NCI-H187 treated with DMSO at 0.1 percent for 48 hours (cell line): ENCODE results near the gene EGF.

ENCODE experiments used
- DNase-seq: peaks from one replicate; lab custom pipeline; 2025; lab: John Stamatoyannopoulos, UW

EGF gene

GRCh38 chr4:109996526-109996925 is 83.8 kb downstream of the EGF start:
- DNase-seq: no peak

DNA sequence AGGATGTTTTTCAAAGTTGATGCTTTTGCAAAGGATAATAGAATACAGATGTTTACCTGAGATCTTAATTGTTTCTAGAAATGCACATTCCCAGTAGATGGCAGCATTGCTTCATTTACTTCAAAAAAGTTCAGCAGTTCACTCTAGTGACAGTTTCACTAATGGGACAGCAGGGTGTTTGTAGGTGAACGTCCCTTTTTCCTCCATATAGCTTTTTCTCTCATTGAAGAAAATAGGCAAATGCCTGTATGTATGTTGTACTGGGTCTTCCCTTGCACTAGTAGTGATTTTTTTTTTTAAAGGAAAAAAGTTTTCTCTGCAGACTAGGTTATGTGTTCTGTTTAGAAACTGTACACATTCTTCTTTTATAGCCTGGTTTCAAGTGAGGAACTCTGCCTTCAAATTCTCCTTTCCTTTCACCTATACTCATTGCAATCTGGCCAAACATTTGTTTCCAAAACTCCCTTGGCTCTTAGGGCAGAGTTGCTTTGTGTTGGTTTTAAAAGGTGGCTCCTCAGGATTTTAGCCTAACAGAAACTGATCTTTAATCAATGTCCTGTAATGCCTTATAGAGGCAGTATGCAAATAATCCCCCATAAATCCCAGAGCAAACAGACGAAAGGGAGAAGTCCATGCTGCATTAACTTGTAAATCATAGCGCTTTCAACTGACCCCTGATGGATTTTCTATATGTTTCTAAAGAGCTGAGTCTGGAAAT is 86.3 kb downstream of the EGF start:
- DNase-seq: no peak

DNA sequence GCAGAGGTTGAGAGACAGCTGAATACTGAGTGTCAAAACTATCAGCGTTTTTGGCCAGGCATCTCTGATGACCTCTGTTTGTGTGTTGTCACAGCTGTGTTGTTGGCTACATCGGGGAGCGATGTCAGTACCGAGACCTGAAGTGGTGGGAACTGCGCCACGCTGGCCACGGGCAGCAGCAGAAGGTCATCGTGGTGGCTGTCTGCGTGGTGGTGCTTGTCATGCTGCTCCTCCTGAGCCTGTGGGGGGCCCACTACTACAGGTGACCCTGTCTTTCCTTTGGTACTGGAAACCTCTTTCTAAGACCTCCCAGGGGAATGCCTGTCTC is 86.9 kb downstream of the EGF start:
- DNase-seq: no peak

GRCh38 chr4:110002326-110002725 is 89.6 kb downstream of the EGF start:
- no peak for DNase-seq

DNA sequence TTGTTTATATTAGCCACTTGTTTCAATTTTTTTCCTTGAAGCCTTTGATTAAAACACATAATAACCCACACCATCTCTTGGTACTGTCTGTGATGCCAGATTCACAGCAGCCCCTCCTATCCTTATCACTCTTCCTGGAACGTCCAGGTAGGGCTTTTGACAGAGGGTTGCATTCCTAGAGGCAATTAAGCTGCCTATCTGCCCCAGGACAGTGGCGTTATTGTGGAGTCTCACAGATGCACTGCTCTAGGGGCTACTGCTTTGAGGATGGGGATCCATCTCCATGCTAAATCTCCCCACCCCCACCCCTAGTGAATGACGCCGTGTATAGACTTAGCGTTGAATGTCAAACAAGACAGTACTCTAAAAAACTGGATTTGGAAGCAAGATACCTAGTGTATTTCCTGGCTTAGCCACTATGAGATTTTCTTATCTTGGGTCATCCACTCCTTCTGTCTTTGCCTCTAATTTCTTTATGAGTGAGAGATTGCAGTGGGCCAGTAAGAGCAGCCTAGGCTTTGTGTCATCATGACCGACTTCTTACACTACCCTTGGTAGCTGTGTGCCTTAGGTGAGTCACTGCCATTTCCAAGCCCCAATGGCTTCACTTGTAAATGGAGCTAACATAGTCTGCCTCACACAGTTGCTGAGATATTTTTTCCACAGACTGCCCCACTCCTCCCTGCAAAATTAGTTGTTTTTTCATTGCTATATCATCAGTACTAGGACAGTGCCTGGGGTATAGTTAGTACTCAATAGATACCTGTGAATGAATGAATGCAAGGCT is 90.9 kb downstream of the EGF start:
- DNase-seq: no peak

DNA sequence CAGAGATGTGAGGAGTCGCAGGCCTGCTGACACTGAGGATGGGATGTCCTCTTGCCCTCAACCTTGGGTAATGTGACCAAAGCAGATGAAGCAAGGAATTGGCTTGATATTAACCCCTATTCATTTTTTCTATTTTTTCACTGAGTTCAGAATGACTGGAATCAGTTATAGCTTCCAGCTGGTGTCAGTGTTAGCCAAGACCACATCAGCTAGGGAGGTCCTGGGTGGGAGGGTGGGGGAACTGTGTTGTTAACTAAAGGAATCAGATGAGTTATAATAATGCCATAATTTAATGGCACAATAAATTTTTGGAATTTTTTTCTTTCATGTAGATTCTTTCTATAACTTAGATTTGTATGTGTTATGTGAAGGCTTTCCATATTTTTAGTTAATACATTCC is 91.9 kb downstream of the EGF start:
- DNase-seq: no peak

DNA sequence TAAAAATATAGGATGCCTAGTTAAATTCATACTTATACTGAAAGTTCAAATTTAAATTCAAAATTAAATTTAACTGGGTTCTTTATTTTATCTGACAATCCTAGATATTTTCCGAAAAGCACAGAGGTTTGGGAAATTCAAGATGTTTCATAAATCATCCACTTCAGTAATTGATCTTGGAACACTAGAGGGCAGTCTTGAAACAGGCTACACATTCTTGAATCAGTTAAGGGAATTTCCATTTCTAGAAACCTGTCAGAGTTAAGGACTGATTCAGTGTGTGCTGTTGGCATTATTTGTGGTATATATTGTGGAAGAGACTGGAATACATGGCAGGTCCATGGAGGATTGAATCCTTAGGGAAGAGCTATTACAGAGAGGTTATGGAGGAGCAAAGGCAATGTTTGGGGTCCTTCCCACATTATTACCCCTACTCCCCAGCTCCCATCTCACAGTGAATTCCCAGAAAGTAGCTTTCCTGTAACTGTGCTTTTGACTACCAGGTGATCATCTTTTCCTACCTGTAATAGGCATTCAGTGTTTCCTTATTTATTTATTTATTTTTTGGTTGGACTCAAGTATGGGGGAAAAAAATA is 92.9 kb downstream of the EGF start:
- DNase-seq: no peak

GRCh38 chr4:110007217-110007616 is 94.5 kb downstream of the EGF start:
- DNase-seq: no peak

DNA sequence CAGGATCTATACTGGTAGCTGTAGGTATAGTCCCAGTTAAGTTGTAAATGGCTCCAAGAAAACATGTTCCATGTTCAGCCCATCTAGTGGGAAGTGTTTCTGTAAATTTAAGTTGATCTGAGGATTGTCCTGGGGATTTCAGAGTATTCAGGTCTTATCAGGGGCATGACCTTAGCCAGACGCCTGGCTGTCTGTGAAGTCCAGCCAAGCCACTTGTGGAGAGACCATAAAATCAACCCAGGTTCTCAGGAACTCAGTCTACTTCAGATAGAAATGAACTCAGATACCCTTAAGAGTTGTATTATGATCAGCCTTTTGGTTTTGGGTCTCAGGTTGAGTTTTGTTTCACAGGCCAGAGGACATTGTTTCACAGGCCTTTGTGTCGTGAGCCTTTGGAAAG is 95.9 kb downstream of the EGF start:
- no peak for DNase-seq

DNA sequence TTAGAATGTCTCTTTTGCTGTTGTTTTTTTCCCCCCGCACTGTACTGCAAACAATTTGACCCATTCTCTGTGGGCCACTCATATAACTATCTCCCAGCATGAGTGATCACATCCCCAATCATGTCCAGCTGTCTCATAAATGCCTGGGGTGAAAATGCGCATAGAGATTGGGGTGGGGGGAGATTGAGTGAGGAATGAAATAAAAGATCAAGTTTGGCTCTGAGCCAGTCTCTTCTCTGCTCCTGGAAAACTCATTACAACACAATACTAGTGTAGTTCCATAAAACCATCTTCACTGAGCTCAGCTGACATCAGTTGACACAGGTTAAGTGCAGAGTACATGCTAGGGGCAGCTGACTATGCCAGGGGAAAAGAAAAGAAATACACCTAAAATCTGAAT is 96.9 kb downstream of the EGF start:
- DNase-seq: no peak

DNA sequence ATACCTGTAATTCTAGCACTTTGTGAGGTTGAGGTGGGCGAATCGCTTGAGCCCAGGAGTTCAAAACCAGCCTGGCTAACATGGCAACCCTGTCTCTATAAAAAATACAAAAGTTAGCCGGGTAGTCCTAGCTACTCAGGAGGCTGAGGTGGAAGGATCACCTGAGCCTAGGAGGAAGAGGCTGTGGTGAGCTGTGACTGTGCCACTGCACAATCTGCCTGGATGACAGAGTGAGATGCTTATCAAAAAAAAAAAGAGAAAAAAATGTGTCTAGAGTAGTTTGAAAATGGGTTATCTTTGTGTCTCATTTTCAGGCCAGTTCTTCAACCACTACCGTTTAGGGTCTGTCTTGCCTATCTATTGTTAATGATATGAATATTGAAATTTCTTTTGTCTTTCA is 98.1 kb downstream of the EGF start:
- no peak for DNase-seq

GRCh38 chr4:110012917-110013316 is 100.2 kb downstream of the EGF start:
- DNase-seq: no peak

- DNase-seq: no peak
These were observed 101.5 kb downstream of the EGF start for GRCh38 chr4:110014233-110014632.

DNA sequence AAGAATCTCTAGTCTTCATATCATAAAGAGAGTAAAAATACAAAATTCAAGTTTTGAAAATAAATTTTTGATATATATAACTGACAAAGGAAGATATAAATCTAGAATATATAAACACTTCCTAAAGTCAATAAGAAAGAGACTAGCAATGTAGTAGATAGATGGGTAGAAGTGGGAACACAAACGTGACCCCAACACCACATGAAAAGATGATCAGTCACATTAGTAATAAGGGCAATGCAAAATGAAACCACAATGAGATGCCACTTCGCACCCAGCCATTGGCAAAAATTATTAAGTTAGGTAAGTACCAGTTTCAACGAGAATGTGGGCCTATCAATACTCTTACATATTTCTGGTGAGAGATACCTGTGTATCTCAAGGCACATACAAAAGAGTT is 106.5 kb downstream of the EGF start:
- no peak for DNase-seq

GRCh38 chr4:110020139-110020538 is 107.5 kb downstream of the EGF start:
- no peak for DNase-seq

GRCh38 chr4:110020646-110021443 is 108.2 kb downstream of the EGF start:
- no peak for DNase-seq

DNA sequence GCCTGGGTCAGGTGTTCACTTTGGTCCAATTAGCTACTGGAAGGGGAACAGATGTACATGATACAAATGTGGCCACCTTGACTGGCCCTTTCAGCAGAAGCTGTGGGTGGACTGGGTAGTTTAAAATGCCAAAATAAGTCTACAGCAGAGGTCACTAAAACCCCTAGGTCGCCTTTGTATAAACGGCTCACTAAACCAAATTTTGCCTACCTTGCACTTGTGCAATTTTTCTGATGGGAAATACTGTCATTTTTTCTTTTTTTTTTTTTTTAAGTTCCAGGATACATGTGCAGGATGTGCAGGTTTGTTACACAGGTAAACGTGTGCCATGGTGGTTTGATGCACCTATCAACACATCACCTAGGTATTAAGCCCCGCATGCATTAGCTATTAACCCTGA is 109.8 kb downstream of the EGF start:
- DNase-seq: no peak

GRCh38 chr4:110025056-110025455 is 112.4 kb downstream of the EGF start:
- DNase-seq: no peak

DNA sequence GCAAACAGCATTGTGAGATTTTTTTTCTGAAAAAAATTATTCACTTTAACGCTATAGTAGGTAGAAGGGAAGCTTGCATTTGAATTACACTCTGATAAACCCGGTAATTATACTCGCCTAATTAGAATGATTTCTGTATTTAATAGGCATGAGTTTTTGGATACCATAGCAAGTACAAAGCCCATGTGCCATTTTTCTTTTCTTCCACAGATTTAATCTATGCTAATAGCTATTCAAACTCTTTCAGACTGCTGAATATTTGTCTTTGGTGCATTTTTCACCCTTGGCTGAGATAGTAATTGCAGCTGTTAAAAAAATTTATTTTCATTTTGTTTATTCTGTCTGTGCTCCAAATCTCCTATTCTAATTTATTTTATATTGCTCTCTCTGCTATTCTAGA is 113.0 kb downstream of the EGF start:
- no peak for DNase-seq

GRCh38 chr4:110032603-110033002 is 119.9 kb downstream of the EGF start:
- DNase-seq: no peak

DNA sequence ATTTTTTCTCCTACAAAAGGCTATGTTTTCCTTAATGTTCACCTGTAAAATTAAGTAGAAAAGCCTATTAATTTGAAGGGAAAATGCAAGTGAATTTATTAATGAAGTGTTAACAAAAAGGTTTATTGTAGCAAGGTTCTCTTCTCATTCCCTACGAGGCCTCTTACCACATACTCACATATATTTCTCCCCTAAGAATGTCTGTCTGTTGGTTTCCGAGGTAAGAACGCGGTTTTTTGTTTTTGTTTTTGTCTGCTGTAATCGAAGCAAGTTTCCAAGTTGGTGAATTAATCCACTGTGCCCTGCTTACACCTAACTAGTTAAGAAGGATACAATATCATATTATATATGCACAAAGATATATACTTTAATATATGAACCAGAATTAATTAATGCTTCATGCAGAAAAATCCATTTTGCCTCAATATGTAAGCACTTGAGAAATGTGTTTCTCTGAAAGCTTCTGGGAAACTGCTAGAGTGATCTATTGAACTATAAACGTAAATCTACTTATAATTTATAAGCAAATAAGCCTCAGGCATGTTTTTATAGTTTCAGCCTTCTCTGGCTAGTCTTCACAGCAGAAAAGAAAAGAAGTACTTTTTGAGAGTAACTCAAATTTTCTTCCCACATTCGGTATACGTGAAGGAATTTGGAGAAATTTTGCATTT is 120.8 kb downstream of the EGF start:
- no peak for DNase-seq

DNA sequence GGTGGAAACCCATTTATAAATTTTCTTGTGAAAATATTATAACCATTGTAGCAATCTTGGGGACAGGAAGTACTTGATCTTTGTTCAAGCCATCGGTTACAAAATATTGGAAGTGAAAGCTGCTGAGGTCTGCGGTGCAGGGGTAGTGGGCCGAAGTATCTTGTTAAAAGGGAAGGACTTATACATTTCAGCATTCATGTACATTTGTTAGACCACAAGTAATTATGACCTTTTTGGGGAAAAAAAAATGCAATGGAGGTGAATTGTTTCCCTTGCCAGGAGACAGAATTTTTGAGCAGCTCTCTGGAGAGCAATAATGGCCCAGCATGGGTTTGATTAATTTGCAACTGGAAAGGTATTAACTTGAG is 121.3 kb downstream of the EGF start:
- no peak for DNase-seq
